HG02970 (cell line): ENCODE data around the gene PLXDC1.

Experiments
- ATAC-seq: cut with Tn5 transposase; IDR thresholded peaks from one replicate; pipeline ENCODE4 v1.9.1; 2021; ENCODE audit warnings: mild to moderate bottlenecking, moderate library complexity, moderate number of reproducible peaks; ENCODE audit not compliant: unreplicated experiment, low FRiP score

PLXDC1 gene

GRCh38 chr17:39158623-39159022 lies 7.2 kb upstream of the PLXDC1 start:
- ATAC-seq: no peak

DNA sequence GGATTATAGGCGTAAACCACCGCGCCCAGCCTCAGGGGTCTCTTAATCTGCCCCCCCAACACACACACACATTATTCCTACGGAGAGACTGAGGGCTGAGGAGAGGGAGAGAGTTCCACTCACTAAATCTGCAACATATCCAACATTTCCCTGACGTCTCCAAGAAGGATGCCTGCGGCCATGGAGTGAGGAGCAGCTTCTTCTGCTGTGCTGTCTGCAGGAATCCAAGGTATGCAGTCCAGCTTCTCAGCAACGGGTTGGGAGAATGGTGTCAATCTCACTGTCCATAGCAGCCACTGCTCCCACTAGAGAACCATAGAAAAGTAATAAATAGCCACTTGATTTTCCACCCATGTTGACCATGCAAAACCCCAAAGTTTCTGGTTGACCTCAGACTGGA lies 5.1 kb upstream of the PLXDC1 start:
- ATAC-seq: no peak

DNA sequence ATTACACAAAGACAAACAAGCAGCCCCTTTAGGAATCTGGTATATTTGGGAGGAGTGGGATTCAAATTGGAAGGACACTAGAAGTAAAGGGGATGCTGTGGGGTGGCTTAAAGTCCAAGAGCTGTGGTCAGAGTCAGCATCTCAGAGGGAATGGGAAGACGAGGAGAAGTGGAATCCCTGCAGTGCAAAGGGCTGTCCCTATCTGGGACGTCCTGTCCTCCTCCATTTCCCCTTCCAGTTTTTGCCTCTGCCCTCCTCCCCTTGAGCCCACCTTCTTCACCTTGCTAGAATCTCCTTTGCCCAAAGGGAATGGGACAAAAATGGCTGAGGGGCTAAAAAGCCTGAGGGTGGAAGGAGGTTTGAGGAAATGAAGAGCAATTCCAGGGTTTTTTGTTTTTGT lies 4.2 kb upstream of the PLXDC1 start:
- no peak for ATAC-seq

DNA sequence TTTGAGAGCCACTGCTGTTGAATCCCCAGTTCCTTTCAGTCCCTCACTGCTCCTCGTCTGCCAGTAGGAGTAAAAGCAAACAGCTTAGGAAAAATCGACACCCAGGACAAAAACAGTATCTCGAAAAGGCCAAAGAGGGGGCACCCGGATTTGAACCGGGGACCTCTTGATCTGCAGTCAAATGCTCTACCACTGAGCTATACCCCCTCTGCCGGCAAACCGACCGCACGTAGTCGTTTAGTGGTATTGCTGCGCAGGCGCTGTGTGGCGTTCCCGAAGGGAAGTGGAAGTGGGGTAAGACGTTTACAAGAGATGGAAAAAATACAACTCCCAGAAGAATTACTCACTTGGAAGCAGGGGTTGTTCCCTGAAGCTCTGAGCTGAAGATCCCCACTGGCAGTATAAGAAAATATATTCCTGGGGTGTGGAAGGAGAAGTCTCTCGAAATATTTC lies 2.2 kb upstream of the PLXDC1 start:
- ATAC-seq: peak; percentile 55

GRCh38 chr17:39151943-39152818 lies 744 bp upstream of the PLXDC1 start:
- no peak for ATAC-seq

GRCh38 chr17:39150795-39151149 lies 665 bp downstream of the PLXDC1 start:
- no peak for ATAC-seq

DNA sequence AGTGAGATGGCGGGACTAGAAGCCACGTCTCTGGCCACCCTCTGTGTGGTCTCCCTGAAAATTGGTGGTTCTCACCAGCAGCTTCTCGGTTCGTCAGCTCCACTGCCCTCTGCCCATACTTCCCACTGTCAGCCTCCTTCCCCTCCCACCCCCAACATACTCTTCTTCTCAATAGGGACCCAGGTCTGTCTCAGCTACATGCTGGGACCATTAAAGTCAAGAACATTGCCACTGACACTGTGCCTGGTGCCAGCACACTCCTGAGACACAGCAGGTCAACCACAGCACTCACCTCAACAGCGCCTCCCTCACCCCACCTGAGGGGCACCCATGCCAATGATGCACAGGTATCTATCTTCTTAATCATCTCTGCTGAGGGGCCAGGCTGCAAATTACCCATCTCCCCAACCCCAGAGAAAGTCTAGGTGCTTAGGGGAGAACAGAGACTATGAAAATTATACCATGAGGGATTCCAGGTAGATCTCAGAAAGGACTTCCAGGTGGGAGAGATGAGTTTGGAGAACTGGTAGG lies 1.3 kb downstream of the PLXDC1 start:
- no peak for ATAC-seq

DNA sequence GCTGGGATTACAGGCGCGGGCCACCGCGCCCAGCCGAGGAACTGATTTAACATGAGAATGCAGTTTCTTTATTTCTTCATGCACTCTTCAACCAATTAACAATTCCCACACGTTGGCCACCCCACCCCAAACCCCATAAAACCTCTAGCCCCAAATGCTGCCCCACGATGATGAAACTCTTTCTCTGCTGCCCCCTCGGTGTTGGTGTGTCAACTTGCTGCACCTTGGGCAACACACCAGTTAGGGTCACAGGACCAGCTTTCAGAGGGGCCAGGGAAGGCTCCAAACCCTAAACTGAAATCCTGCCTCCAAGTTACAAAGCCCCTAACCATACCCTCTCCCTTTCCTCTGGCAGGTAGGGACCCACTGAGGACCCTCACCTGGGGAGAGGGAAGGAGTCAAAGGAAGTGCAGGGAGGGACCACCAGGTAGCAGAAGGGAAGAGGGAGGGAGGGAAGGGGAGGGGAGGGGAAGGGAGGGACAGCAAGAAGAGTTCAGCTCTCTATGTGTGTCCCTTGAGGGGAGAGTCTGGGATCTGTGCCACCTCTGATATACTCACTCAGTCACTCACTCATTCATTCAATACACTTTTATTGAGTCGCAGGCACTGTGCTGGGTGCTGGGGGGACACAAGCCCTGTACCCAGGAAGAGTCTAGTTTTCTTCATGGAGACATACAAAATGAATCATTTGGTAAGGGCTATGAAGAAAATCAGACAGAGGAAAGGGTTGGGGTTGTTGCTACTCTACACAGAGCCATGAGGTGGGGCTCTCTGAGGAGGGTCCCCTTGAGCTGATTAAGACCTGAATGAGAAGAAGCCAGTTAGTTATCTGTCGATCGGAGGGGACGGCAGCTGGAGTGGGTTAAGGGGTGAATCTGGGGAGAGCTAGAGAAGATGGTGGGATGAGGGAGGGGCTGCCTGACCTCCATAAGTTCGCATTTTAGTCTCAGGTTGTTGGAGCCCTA lies 3.9 kb downstream of the PLXDC1 start:
- ATAC-seq: no peak

DNA sequence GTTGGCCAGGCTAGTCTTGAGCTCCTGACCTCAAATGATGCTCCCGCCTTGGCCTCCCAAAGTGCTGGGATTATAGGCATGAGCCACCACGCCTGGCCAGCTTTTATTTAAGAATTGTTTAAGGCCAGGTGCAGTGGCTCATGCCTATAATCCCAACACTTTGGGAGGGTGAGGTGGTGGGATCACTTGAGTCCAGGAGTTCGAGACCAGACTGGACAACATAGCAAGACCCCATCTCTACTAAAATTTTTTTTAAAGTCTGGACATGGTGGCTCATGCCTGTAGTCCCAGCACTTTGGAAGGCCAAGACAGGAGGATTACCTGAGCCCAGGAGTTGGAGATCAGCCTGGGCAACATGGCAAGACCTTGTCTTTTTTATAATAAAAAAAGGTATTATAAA lies 5.2 kb downstream of the PLXDC1 start:
- no peak for ATAC-seq

GRCh38 chr17:39145143-39145542 lies 6.3 kb downstream of the PLXDC1 start:
- no peak for ATAC-seq

DNA sequence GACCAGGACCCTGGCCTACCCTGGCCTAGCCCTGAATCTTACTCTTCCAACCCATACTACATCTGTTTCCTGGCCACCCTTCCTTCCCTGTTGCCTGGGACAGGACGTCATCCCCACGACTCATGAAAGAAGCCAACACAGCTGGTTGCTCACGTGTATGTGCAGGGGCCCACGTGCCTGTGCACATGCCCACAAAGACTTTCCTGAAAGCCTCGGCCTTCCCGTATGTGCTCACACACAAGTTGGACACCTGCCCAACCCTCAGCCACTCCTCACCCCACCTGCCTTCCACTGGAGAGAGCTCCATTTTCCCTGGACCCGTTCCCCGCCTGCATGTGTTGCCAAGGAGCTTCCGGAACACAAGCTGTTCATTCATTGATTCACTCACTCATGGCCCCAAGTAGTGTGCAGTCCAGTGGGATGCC lies 7.0 kb downstream of the PLXDC1 start:
- no peak for ATAC-seq

DNA sequence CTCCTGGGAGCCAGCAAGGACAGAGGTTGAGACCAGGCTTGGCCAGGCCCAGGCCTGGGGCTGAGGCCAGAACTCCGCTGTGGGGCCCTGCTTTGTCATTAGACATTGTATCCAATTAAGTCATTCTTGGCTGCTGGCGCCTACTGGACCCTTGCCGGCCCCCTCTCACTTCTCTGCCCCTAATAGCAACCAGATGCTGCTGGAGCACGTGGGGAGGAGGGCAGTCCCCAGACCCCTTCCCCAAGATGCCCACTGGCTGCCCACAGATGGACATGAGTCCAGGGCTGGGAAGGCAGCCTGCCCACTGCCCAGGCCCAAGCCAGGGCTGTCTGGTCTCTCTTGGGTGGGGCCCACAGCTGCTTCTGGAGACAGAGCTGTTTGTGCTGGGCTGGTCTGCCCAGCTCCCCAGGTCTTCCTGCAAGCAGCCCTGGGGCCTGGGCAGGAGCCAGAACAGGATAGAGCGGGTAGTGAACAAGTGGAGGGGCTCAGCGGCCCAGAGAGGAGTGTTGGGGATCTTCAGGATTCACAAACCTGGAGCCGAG lies 7.8 kb downstream of the PLXDC1 start:
- ATAC-seq: no peak

DNA sequence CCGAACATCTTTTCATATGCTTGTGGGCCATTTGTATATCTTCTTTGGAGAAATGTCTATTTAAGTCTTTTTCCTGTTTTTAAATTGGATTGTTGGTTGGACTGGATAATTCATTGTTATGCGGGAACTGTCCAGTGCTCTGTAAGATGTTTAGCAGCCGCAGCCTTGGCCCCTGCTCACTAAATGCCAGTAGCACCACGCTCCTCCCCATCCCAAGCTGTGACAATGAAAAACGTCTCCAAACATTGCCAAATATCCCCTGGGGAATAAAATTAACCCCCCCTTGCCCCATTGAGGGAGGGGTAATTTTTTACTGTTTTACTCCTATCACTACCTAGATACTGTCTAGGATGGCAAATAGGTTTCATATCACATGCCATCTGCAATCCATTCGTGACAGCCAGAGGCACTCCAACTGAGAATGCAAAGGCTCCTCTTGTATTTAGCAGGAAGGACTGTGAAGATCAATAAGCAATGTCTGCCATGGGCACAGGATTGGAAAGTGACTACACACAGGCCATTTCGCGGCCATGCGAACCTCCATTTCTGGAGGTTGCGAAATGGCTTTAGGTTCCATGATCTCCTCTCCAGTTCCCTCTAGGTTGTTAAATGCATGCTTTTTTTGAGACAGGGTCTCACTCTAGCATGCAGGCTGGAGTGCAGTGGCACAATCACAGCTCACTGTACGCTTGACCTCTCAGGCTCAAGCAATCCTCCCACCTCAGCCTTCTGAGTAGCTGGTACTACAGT lies 9.3 kb downstream of the PLXDC1 start:
- ATAC-seq: no peak

DNA sequence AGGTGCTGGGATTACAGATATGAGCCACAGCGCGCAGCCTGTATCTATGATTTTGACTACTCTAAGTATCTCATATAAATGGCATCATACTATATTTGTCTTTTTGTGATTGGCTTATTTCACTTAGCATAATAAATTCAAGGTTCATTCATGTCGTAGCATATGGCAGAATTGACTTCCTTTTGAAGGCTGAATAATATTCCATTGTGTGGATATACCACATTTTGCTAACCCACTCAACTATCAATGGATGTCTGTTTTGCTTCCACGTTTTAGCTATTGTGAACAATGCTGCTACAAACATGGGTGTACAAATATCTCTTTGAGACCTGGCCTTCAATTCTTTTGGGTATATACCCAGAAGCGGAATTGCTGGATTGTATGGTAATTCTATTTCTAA lies 10.1 kb downstream of the PLXDC1 start:
- ATAC-seq: no peak

DNA sequence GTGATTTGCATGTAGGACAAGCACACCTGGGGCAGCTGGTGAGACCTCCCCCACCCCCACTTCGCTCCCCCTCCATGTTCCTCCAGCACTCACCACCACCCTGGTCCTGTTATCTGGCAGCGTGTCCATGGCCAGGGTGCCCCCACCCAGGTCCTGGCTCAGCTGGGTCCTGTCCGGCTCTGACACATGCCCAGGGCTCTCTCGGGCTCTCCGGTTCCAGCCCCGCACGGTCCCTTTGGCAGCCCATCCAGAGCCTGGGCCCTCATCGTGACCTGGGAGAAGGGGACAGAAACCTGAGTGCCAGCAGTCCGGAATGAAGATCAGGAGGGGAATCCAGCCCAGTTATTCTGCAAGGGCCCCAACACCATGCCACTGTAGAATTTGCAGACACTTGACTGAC lies 11.9 kb downstream of the PLXDC1 start:
- no peak for ATAC-seq

DNA sequence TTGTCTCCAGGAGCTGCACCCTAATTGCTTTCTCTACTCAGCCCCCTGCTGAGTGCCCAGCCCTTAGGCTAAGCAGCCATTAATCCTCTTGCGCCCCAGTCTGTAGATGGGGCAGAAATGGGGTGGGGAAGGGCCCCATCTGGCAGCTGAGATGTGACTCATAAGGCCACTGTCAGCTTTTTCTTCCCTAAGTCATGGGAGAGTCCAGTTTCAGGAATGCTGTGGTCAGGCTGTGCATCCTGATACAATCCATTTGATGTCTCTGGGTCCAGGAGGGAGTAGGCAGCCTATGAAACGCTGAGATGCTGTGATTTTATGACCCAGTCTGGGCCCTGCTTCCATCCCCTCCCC lies 12.3 kb downstream of the PLXDC1 start:
- no peak for ATAC-seq

- ATAC-seq: no peak
These were observed 12.8 kb downstream of the PLXDC1 start for GRCh38 chr17:39138431-39139160.

GRCh38 chr17:39134878-39135277 lies 16.6 kb downstream of the PLXDC1 start:
- ATAC-seq: no peak

- ATAC-seq: no peak
These were observed 19.2 kb downstream of the PLXDC1 start for GRCh38 chr17:39132192-39132610.

- ATAC-seq: no peak
These were observed 19.8 kb downstream of the PLXDC1 start for GRCh38 chr17:39131616-39132015.
